A673 (cell line): ENCODE data around the gene DGKH.

Source experiments
- EZH2 ChIP-seq: fragments of 200-600 bp; sonication (generic); IDR thresholded peaks from 2 replicates; pipeline ENCODE4 v1.6.1; 2017; ENCODE audit warnings: borderline replicate concordance, low read depth, mild to moderate bottlenecking, mixed read lengths, antibody characterized with exemption, low read length; ENCODE audit not compliant: poor library complexity, severe bottlenecking
- TF ChIP-seq, protein P1 (sequence below): fragments of 300-800, 200-600 bp; sonication (generic); conservative IDR thresholded peaks from 2 replicates; pipeline ENCODE4 v1.5.1; 2017; ENCODE audit warnings: low read depth, mild to moderate bottlenecking, antibody characterized with exemption, low read length, moderate library complexity, mixed read lengths

DNA sequence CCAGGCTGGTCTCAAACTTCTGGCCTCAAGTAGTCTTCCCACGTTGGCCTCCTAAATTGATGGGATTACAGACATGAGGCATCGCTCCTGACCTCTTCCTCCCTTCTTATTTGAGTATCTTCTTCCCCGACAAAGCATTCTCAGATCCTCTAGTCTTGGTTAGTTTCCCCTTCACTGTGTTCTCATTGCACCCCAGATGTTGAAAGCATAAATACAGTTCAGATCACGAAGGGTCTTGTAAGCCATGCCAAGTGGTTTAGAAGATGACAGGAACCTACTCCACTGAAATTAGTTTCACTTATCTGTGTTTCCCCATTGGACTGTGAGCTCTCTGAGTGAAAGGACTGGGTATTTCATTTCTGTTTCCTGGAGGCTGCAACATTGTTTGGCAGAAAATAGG, 100.7 kb downstream of the DGKH start:
- no peak for TF ChIP-seq EZH2
- TF ChIP-seq, protein P1, sequence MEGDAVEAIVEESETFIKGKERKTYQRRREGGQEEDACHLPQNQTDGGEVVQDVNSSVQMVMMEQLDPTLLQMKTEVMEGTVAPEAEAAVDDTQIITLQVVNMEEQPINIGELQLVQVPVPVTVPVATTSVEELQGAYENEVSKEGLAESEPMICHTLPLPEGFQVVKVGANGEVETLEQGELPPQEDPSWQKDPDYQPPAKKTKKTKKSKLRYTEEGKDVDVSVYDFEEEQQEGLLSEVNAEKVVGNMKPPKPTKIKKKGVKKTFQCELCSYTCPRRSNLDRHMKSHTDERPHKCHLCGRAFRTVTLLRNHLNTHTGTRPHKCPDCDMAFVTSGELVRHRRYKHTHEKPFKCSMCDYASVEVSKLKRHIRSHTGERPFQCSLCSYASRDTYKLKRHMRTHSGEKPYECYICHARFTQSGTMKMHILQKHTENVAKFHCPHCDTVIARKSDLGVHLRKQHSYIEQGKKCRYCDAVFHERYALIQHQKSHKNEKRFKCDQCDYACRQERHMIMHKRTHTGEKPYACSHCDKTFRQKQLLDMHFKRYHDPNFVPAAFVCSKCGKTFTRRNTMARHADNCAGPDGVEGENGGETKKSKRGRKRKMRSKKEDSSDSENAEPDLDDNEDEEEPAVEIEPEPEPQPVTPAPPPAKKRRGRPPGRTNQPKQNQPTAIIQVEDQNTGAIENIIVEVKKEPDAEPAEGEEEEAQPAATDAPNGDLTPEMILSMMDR, result no peak
